SK-N-SH treated with all-trans-retinoic acid at 6 μM for 48 hours (cell line): Measurements from ENCODE around the gene ECHDC3.

Experiments
- GLIS3 ChIP-seq: fragments of 250-450 bp; sonication (Bioruptor Pico); IDR thresholded peaks from 2 replicates; pipeline ENCODE4 v1.5.0; 2020; ENCODE audit warnings: mild to moderate bottlenecking, moderate library complexity
- RARB ChIP-seq: fragments of 250-450 bp; sonication (Bioruptor Pico); IDR thresholded peaks from 2 replicates; pipeline ENCODE4 v1.8.0; 2021; ENCODE audit warnings: mild to moderate bottlenecking, moderate library complexity
- TCF4 ChIP-seq: fragments of 250-450 bp; sonication (Bioruptor Pico); IDR thresholded peaks from 2 replicates; pipeline ENCODE4 v1.8.0; 2021; ENCODE audit warnings: mild to moderate bottlenecking, moderate library complexity, borderline replicate concordance
- TOX ChIP-seq: fragments of 250-450 bp; sonication (Bioruptor Pico); IDR thresholded peaks from 2 replicates; pipeline ENCODE4 v1.8.0; 2021; ENCODE audit warnings: mild to moderate bottlenecking, moderate library complexity, borderline replicate concordance
- ZFP3 ChIP-seq: fragments of 250-450 bp; sonication (Bioruptor Pico); IDR thresholded peaks from 2 replicates; pipeline ENCODE4 v1.5.0; 2020; ENCODE audit warnings: mild to moderate bottlenecking, moderate library complexity
- ZFP30 ChIP-seq: fragments of 450-650 bp; formaldehyde crosslinking; IDR thresholded peaks from 2 replicates; pipeline ENCODE4 v1.5.0; 2022; ENCODE audit warnings: mild to moderate bottlenecking, moderate library complexity
- ZNF8 ChIP-seq: fragments of 450-650 bp; formaldehyde crosslinking; IDR thresholded peaks from 2 replicates; pipeline ENCODE4 v1.5.0; 2020; ENCODE audit warnings: mild to moderate bottlenecking, moderate library complexity
- TF ChIP-seq, protein P1 (sequence below): fragments of 250-450 bp; sonication (Bioruptor Pico); IDR thresholded peaks from 2 replicates; pipeline ENCODE4 v1.8.0; 2020; ENCODE audit warnings: mild to moderate bottlenecking, moderate library complexity, borderline replicate concordance

- no peak for TF ChIP-seq GLIS3 (CRISPR knock-in tag)
- TF ChIP-seq, protein P1, sequence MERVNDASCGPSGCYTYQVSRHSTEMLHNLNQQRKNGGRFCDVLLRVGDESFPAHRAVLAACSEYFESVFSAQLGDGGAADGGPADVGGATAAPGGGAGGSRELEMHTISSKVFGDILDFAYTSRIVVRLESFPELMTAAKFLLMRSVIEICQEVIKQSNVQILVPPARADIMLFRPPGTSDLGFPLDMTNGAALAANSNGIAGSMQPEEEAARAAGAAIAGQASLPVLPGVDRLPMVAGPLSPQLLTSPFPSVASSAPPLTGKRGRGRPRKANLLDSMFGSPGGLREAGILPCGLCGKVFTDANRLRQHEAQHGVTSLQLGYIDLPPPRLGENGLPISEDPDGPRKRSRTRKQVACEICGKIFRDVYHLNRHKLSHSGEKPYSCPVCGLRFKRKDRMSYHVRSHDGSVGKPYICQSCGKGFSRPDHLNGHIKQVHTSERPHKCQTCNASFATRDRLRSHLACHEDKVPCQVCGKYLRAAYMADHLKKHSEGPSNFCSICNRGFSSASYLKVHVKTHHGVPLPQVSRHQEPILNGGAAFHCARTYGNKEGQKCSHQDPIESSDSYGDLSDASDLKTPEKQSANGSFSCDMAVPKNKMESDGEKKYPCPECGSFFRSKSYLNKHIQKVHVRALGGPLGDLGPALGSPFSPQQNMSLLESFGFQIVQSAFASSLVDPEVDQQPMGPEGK (CRISPR knock-in tag): no peak
- no peak for TF ChIP-seq TCF4 (CRISPR knock-in tag)
- TF ChIP-seq ZNF8 (CRISPR knock-in tag): no peak
- no peak for TF ChIP-seq TOX (CRISPR knock-in tag)
- no peak for TF ChIP-seq RARB
- TF ChIP-seq ZFP3 (CRISPR knock-in tag): no peak
- no peak for TF ChIP-seq ZFP30 (CRISPR knock-in tag)
Measured at GRCh38 chr10:11695779-11696178, 46.4 kb upstream of the ECHDC3 start.
